Hepatocyte (in vitro differentiated cells): ENCODE data around the gene TSPAN3.

Experiments used
- EZH2phosphoT487 ChIP-seq: fragments of 200-600 bp; sonication (generic); IDR thresholded peaks from one replicate; pipeline ENCODE4 v1.6.1; 2018; ENCODE audit warnings: antibody characterized with exemption, mild to moderate bottlenecking, low read depth, moderate library complexity; ENCODE audit not compliant: unreplicated experiment, severe bottlenecking
- TF ChIP-seq, protein P1 (sequence below): fragments of 200-600 bp; sonication (generic); IDR thresholded peaks from 2 replicates; pipeline ENCODE4 v1.5.1; 2016; ENCODE audit warnings: antibody characterized with exemption, mild to moderate bottlenecking; ENCODE audit not compliant: poor library complexity

DNA sequence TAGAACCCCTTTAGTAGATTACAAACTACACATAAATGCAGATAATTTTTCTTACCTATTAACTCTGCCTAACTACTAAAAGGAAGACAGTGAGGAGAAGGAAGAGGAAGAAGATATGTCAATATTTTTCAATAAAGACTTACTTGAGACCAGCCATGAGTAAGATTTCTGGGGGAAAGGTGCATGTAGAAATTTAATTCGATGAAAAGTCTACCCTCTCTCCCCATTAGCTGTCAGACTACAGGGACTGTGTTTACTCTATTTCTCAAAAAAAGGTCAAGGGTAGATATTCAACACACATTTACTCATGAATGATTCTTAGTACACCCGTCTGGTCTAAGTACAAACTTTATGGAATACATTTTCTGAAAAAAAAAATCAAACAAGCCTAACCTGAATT lies 6.8 kb downstream of the TSPAN3 start:
- TF ChIP-seq, protein P1, sequence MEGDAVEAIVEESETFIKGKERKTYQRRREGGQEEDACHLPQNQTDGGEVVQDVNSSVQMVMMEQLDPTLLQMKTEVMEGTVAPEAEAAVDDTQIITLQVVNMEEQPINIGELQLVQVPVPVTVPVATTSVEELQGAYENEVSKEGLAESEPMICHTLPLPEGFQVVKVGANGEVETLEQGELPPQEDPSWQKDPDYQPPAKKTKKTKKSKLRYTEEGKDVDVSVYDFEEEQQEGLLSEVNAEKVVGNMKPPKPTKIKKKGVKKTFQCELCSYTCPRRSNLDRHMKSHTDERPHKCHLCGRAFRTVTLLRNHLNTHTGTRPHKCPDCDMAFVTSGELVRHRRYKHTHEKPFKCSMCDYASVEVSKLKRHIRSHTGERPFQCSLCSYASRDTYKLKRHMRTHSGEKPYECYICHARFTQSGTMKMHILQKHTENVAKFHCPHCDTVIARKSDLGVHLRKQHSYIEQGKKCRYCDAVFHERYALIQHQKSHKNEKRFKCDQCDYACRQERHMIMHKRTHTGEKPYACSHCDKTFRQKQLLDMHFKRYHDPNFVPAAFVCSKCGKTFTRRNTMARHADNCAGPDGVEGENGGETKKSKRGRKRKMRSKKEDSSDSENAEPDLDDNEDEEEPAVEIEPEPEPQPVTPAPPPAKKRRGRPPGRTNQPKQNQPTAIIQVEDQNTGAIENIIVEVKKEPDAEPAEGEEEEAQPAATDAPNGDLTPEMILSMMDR = no peak
- no peak for TF ChIP-seq EZH2phosphoT487
